GM18502 (cell line): Measurements from ENCODE around the gene SPTB.

Experiments
- ATAC-seq: cut with Tn5 transposase; IDR thresholded peaks from one replicate; pipeline ENCODE4 v1.9.1; 2021; ENCODE audit warnings: mild to moderate bottlenecking; ENCODE audit not compliant: unreplicated experiment, poor library complexity

The SPTB gene

DNA sequence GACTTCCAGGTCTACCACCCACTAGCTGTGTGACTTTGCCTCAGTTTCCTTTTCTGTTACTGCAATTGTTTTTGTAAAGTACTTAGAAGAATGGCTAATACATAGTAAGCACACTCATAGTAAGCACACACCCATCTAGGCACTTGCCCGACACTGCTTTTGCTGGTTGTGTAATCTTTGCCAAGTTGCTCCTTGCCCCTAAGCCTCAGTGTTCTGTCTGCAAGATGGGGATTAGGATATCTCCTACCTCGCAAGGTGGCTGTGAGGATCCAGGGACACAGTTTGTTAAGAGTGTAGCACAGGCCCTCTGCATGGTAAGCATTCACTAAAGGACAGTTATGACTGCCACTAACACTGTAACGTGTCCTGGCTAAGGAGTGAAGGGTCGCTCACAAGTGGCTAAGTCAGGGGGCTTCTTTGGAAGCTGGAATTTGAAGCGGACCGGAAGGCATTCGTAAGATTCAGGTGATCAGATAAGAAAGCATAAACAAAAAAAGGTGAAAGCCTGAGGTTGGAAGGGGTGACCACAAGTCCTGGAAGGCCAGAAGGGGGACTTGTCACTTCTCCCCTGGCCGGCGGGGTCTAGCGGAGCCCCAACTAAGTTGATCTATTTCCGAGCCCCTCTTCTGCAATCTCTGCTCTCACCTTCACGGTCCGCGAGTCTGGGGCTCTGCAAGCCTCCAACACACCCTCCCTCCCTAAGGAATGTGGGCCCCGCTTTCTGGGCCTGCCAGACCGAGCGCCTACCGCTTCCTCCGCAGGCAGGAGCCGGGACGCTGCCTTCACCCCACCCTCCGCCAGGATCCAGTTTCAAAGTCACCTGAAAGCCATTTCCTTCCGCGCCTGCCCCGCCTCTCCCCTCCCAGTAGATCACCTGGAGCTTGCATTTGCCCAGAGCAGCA, 177.0 kb downstream of the SPTB start:
- ATAC-seq = no peak

DNA sequence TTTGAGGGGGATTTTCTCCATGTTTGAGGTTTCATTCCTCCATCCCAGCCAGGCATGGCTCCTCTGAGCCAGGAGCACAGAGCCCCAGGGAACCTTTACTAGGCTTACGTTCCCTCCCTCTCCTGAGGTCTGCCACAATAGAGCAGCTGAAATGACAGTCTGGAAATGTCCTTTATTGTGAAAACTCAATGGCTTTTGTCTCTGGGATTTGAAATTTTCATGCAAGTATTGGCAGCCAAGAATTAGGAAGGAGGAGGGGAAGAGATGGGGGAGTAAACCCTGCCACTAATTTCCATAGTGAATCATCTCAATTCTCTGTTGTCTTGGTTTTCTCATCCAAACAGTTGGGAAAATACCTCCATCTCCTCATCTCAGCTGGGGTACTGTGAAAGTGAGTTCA, 178.0 kb downstream of the SPTB start:
- no peak for ATAC-seq

DNA sequence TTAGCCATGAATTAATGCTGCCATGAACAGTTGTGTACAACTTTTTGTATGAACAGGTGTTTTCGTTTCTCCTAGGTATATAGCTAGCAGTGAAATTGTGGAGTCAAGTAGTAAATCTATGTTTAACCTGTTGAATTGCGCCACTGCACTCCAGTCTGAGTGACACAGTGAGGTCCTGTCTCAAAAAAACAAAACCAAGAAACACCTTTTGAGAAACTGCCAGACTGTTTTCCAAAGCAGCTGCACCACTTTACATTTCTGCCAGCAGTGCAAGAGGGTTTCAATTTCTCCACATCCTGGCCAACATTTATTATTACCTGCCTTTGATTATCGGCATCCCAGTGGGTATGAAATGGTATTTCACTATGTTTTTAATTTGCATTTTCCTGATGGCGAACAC, 178.8 kb downstream of the SPTB start:
- ATAC-seq = no peak

DNA sequence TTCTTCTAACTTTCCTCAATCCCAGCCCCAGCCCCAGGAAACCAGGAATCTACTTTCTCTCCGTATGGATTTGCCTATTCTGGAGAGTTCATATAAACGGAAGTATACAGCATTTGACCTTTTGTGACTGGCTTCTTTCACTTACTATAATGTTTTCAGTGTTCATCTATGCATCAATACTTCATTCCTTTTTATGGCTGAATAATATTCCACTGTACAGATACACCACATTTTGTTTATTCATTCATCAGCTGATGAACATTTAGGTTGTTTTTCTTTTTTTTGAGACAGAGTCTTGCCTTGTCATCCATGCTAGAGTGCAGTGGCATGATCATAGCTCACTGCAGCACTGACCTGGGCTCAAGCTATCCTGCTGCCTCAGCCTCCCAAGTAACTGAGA, 179.4 kb downstream of the SPTB start:
- no peak for ATAC-seq

DNA sequence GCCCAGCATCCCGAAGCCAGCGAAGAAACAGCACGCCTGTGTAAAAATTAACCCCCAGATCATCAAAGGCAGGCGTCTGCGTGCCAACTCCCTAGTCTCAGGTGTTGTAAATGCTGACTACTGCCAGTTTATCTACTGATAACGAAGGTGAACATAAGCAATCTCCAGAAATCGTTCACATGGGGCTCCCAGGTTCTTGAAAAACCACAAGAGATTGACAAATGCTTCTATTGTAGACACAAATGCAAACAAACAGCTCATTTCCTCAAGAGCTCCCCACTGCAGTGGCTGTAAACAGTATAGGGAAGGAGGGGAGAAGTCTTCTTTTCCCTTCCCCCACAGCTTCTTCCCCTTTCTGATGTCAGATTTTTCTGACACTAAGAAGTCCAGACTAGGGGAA, 180.8 kb downstream of the SPTB start:
- ATAC-seq = no peak

DNA sequence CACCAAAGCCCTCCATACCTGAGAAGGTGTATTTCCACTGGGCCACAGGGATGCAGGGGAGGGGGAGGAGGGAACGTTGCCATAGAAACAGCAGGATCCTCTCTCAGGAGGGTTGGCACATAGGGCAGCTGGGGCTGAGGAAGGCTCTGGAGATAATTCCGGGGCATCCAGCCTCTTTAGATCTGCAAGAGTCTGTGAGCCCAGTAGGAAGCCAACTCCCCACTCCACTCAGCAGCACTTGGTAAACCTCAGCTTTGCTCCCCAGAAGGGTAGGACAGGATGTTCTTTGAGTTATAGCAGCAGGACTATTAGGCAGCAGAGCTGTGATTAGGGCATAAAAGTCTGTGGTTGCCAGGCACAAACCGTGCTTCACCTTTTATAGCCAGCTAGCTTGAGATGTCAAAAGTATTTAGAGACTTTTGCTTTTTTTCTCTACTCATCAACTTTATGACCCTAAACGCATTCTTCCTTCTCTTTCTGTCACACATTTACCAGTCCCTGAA, 183.3 kb downstream of the SPTB start:
- no peak for ATAC-seq
